Measurements from ENCODE around the gene AFF3.

Gene AFF3

DNA sequence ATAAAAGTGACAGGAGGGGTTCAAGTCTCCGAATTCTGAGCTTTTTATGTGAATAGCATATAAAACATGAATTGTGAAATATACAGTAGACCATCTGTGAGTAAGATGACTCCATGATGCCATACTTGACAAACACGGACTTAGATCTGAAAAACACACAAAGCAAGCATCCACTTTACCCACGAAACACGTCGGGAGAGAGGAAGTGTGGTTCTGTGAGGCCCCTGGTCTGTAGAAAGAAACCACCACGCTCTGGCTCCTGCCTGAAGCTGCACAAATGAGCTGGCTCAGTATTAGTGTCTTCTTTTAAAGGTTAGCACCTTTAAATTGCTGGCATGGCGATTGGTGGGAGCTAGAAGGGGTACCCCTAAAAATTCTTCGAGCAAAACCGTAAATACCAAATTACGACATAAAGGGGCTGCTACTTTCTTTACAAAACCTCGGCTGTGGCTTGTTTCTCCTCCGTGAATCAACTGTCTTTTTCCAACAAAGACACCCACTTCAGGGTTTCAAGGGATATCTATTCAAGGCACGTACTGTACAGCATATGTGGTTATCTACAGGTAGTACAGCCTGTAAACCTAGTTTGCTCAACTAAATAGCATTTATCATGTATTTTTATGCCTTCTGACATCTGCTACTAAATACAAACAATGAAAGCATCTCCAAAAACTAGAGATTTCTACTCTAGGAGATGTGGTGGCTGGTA is 70.9 kb downstream of the AFF3 start:
- DNase-seq, result no peak

DNA sequence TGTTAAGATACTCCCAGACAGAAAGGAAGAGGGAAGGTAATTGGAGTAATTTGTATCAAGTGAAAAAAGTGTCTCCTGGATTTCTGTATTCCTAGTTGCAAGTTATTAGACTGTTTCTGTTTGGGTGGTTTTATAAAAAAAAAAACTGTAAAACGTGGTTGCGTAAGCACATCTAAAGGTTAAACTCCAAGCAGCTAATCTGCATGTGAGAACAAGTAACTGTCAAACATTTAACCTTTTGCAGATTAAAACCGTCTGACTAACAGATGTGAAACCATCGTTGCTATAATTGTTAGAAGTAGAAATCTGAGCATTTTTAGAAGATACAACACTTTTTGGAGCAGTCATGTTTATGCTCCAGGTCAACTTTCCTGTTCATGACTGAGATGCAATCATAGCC is 72.3 kb downstream of the AFF3 start:
- no peak for DNase-seq

- no peak for DNase-seq
These were observed 74.0 kb downstream of the AFF3 start for GRCh38 chr2:100068395-100068794.

DNA sequence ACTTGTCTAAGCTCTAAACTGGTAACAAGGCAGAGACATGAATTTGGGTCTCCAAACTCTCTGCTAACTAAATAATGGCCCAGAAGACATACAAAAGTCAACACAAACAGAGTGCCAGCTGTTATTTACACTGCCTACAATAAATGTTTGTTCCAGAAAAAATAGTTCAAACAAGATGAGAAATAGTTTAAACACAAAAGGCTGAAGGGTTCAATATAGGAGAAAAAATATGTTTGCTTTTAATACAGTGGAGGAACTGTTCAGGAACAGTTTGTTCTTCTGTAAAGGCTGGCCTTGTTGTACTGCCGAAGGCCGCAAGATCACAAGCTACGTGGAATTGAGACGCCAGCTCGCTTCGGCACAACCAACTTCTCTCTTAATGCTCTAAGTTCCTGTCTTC is 74.6 kb downstream of the AFF3 start:
- DNase-seq, result no peak

DNA sequence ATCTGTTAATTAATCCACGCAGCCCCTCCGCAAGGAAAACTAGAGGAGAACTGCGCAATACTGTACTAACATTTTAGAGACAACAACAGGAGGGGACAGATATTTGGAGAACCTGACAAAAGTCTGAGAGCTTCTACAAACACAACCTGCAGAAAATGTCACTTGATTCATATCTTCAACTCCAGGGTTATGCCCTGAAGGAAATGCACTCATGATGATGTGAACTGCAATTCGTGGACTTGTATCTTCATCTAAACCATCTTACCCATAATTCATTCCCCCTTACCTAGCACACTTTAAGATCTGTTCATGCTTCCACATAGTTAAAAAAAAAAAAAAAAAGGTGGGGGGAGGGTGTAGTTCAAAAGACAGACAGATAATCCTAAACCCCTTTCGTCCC is 75.5 kb downstream of the AFF3 start:
- no peak for DNase-seq

- no peak for DNase-seq
These were observed 76.1 kb downstream of the AFF3 start for GRCh38 chr2:100066246-100066645.

DNA sequence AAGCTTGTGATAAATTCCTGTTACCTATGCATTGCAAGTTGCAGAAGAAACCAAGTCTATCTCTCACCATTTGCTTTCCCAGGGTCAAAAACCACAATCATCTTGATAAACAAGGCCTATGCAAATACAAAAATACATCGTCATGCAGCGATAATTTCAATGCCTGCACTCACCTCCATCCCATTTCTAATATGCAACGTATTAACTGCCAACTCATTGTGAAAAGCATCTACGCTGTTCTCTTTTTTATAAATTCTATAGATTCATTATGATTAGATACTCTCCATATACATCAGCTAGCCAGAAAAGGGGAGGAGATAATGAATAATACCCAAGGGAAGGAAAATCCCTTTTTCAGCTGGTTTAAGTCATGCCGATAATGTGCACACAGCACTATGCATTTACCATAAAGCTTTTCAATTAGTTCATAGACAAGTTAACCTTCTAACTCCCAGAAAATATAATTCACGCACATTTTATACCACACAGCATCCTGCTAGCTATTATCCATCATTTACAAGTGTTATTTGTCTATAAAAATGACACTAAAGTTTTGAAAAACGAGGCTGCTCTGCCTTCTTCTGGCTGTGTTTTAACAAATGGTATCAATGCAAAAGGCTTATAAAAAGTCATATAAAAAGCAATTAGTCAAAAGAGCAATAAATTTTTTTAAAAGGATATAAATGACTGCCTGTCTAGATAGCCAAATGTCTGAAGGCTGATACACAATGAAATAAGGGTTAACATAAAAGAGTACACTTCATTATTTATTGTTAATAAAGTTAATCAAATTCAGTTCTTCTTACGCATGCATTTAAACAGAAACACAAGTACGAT is 77.6 kb downstream of the AFF3 start:
- no peak for DNase-seq

- no peak for DNase-seq
These were observed 78.2 kb downstream of the AFF3 start for GRCh38 chr2:100064165-100064564.

GRCh38 chr2:100063459-100063953 is 78.9 kb downstream of the AFF3 start:
- DNase-seq, result no peak

- DNase-seq, result no peak
These were observed 80.1 kb downstream of the AFF3 start for GRCh38 chr2:100062336-100062735.

GRCh38 chr2:100060875-100061274 is 81.5 kb downstream of the AFF3 start:
- no peak for DNase-seq

DNA sequence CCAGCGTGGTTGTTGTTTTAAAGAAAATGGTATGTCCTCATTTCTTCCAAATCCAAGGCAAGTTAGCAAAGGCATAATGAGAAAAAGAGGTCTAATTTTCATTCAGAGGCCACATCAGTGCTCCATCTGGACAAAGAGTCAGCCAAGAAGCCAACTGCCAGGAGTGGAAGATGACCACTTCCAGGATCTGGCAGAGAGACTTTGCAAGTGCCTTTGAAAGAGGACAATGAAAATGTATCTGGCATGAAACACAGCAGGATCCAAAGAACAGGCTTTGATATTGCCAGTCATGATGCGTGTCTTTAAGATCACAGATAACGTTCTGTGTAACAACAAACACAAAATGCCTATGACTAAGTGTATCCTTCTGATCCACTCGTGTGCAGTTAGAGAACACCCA is 82.8 kb downstream of the AFF3 start:
- DNase-seq, result no peak

DNA sequence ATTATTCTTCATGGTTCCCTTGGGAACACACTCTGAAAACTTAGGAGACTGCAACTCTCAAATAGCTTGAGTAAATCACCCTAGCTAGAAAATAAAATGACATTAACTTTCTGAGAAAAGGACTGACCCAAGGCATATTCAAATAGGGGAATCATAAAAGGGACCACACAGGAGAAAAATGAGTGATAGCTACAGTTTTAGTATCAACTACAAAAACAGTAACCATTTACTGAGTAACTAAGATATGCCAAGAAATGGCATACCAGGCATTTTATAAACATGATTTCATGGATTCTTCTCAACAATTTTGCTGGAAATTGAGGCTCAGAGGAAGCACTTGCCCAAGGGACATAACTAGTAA is 84.5 kb downstream of the AFF3 start:
- no peak for DNase-seq

GRCh38 chr2:100054426-100054825 is 88.0 kb downstream of the AFF3 start:
- no peak for DNase-seq

DNA sequence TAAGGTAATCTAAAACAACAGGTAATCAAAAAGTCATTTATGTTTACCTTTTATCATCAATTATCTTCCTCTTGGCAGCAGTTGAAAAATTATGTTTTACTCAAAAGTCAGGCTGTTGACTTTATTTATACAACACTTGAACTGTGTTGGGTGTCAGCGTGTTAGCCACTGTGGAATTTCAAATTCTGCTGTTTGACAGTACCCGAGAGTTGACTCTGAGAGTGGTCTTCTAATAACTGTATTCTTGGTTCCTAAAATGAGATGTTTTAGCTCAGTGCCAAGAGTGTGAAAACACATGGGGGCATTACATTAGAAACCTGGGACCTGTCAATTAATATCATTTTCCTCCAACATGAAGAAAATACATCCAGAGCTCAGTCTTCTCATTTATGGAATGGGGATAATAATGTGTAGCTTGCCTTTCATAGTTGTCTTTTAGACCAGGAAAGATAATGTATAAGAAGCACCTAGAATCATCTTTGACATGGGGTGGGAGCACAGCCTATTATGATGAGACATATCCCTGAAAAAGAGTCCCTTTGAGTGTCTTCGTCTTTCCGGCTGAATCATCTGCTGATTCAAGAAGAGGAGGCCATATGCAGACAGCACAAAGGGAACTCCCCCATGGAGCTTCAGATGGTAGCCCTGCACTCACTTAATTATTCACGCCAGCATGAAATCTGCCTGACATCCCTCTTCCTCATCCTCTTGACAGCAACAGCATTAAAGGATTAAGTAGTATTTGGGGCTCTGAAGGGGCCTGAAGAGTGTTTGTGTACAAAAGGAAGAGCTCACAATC is 89.1 kb downstream of the AFF3 start:
- no peak for DNase-seq

GRCh38 chr2:100052650-100053049 is 89.7 kb downstream of the AFF3 start:
- no peak for DNase-seq

GRCh38 chr2:100051253-100051652 is 91.1 kb downstream of the AFF3 start:
- DNase-seq, result no peak

GRCh38 chr2:100050685-100051084 is 91.7 kb downstream of the AFF3 start:
- no peak for DNase-seq

DNA sequence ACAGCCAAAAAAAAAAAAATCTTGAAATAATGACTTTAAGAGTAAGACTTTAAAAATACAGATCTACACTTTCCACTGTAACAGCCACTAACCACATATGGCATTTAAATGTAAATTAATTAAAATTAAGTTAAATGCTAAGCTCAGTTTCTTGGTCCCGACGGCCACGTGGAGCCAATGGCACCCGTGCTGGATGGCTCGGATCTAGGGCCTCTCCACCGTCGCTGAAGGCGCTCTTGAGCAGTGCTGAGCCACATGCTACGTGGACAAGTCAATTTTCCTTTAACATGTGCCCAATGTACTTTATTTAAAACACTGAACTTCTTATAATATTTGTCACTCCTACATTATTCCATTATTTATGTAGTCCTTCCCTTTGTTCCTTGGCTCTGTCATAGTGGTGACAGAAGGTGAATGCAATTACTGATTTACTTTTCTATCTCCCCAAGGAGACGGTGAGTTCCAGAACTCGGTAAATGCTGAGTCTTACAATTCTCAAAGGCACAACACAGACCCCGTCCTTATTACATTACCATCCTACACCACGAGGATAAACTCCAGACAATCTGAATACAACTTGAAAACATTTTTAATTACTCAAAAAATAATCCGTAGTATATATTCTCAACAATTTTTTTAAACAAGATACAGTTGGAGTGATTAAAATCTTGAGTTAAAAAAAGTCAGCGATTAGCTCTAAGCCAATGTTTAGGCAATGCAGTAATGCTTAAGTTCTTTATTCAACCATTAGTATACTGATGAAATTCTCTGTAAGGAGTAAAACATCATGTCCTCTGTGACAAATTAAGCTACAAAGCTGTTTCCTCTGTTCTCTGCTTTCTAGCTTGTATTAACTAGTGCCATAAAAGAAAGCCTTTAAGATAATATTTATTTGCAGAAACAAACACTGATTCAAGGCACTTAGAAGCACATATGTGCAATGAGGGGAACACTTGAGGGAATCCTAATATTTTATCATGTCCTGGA is 95.1 kb downstream of the AFF3 start:
- no peak for DNase-seq

GRCh38 chr2:100045000-100045399 is 97.4 kb downstream of the AFF3 start:
- no peak for DNase-seq

- DNase-seq, result no peak
These were observed 98.5 kb downstream of the AFF3 start for GRCh38 chr2:100043891-100044255.
